Measurements from ENCODE around the gene ZNF28. TPM values are rescaled to one million over a fixed set of nuclear protein-coding genes. Genes with fewer than 3 reads are reported as not detected.
"Not testable (repeated sequence)": the region's sequence is repeated elsewhere in the genome, so short reads cannot be mapped to it uniquely, and the experiment has no call there.

The ZNF28 gene
- polyA plus RNA-seq (2013): 8.3 TPM

GRCh38 chr19:52821204-52821960 is at the start of gene ZNF28:
Gene ZNF28, minus strand, starts transcription at chr19:52821633. Its CDS starts 3,675 bp downstream, at chr19:52817958.
- CTCF ChIA-PET; H3K4me1 ChIP-seq (ENCODE audit: control extremely low read depth in 1 of 4, control insufficient read depth in 4 of 4, insufficient read depth in 4 of 4, low read length in 3 of 4); H3K27me3 ChIP-seq (replicated peaks in 2 of 5; ENCODE audit: control insufficient read depth in 4 of 5, insufficient read depth in 5 of 5, low read length in 4 of 5): not testable (repeated sequence)
- Histone ChIP-seq H3K9me3 (ENCODE audit: control extremely low read depth in 1 of 5, control insufficient read depth in 4 of 5, insufficient read depth in 2 of 5, low read depth in 1 of 5, low read length in 4 of 5) (peaks cover 0 to 20% (median 0%) of the 10 kb centered on the region in 5 experiments), H3K4me3 (ENCODE audit: control insufficient read depth in 1 of 7, extremely low read depth in 1 of 7, insufficient read depth in 4 of 7, low read depth in 2 of 7, low read length in 6 of 7) (peak within 1 kb of the TSS; percentile 57 to 87 (median 76)), H3K36me3 (ENCODE audit: control insufficient read depth in 4 of 4, insufficient read depth in 4 of 4, low read length in 3 of 4) (peaks cover 2 to 18% (median 10%) of the 10 kb centered on the region in 4 experiments), H3K27ac (ENCODE audit: insufficient read depth in 1 of 2, low read depth in 1 of 2, low read length in 2 of 2, poor library complexity in 1 of 2, severe bottlenecking in 2 of 2) (peak within 1 kb of the TSS; percentile 50 to 81)
- peak; percentile 54 to 79 (median 77) for DNase-seq
- WGBS (ENCODE audit: insufficient coverage): under 1% methylated on average over 20 of the region's 44 CpGs
- POLR2A ChIA-PET: interaction anchor here (0.5 kb wide), 1 partner anchor 50 kb away, joined by 5 read pairs; no protein-coding TSS in a partner anchor

GRCh38 chr19:52868031-52868430 is 46.6 kb upstream of the ZNF28 start:
- H3K4me3 ChIP-seq (ENCODE audit: control insufficient read depth in 1 of 7, extremely low read depth in 1 of 7, insufficient read depth in 4 of 7, low read depth in 2 of 7, low read length in 6 of 7); H3K4me1 ChIP-seq (ENCODE audit: control extremely low read depth in 1 of 4, control insufficient read depth in 4 of 4, insufficient read depth in 4 of 4, low read length in 3 of 4); H3K36me3 ChIP-seq (ENCODE audit: control insufficient read depth in 4 of 4, insufficient read depth in 4 of 4, low read length in 3 of 4); H3K27ac ChIP-seq (ENCODE audit: insufficient read depth in 1 of 2, low read depth in 1 of 2, low read length in 2 of 2, poor library complexity in 1 of 2, severe bottlenecking in 2 of 2); H3K27me3 ChIP-seq (replicated peaks in 2 of 5; ENCODE audit: control insufficient read depth in 4 of 5, insufficient read depth in 5 of 5, low read length in 4 of 5); CTCF ChIA-PET; DNase-seq; POLR2A ChIA-PET; H3K9me3 ChIP-seq (ENCODE audit: control extremely low read depth in 1 of 5, control insufficient read depth in 4 of 5, insufficient read depth in 2 of 5, low read depth in 1 of 5, low read length in 4 of 5): not testable (repeated sequence)
- 91% methylated on average over 9 of the region's 11 CpGs for WGBS (ENCODE audit: insufficient coverage)

DNA sequence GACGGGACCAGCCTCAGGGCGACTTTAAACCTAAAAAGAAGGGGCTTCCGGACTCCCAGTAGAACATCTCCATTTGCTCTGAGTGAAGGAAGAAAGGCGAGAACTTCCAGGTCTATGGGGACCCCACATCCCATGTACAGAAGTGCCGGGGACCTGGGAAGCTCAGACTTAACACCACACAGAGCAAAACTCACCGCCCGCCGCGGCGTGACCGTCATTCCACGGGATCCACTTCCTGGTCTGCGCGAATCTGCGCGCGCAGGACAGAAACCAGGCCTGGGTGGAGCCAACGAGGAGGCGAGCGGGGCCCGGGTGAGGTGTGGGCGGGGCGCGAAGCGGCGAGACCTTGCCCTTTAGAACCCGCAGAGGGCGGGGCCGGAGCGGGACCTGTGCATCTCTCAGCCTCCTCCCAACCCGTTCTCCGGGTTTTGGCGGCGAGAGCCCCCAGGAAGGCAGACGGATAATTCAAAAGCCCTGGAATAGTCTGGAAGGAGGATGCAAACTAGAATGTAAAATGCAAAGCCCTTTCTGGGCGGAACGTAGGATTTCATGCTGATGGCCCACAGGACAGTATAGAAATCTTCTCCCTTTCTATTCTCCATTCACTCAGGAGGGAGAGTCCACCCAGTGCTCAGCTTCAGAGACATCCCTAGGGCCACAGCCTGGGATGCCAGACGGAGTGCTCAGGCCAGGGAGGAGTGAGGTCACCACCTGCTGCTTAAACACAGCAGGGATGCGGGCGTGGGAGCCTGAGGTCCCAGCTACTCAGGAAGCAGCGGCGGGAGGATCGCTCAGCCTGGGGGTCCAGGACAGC is 36.2 kb upstream of the ZNF28 start, which contains the start of gene ZNF468:
Gene ZNF468, minus strand, starts transcription at position 242 of the 814 bp plus-strand sequence. CDS start 3,347 bp downstream, outside the sequence.
- H3K27me3 ChIP-seq (replicated peaks in 2 of 5; ENCODE audit: control insufficient read depth in 4 of 5, insufficient read depth in 5 of 5, low read length in 4 of 5); POLR2A ChIA-PET; CTCF ChIA-PET; H3K4me1 ChIP-seq (ENCODE audit: control extremely low read depth in 1 of 4, control insufficient read depth in 4 of 4, insufficient read depth in 4 of 4, low read length in 3 of 4); H3K9me3 ChIP-seq (ENCODE audit: control extremely low read depth in 1 of 5, control insufficient read depth in 4 of 5, insufficient read depth in 2 of 5, low read depth in 1 of 5, low read length in 4 of 5): not testable (repeated sequence)
- H3K4me3 ChIP-seq (ENCODE audit: control insufficient read depth in 1 of 7, extremely low read depth in 1 of 7, insufficient read depth in 4 of 7, low read depth in 2 of 7, low read length in 6 of 7): peak within 1 kb of the TSS; percentile 65 to 93 (median 88)
- peak within 1 kb of the TSS; percentile 58 to 85 for H3K27ac ChIP-seq (ENCODE audit: insufficient read depth in 1 of 2, low read depth in 1 of 2, low read length in 2 of 2, poor library complexity in 1 of 2, severe bottlenecking in 2 of 2)
- 10% methylated on average over 23 of the region's 43 CpGs for WGBS (ENCODE audit: insufficient coverage)
- peaks cover 4 to 15% (median 10%) of the 10 kb centered on the region in 4 experiments for H3K36me3 ChIP-seq (ENCODE audit: control insufficient read depth in 4 of 4, insufficient read depth in 4 of 4, low read length in 3 of 4)
- peak; percentile 60 to 74 (median 73) for DNase-seq

DNA sequence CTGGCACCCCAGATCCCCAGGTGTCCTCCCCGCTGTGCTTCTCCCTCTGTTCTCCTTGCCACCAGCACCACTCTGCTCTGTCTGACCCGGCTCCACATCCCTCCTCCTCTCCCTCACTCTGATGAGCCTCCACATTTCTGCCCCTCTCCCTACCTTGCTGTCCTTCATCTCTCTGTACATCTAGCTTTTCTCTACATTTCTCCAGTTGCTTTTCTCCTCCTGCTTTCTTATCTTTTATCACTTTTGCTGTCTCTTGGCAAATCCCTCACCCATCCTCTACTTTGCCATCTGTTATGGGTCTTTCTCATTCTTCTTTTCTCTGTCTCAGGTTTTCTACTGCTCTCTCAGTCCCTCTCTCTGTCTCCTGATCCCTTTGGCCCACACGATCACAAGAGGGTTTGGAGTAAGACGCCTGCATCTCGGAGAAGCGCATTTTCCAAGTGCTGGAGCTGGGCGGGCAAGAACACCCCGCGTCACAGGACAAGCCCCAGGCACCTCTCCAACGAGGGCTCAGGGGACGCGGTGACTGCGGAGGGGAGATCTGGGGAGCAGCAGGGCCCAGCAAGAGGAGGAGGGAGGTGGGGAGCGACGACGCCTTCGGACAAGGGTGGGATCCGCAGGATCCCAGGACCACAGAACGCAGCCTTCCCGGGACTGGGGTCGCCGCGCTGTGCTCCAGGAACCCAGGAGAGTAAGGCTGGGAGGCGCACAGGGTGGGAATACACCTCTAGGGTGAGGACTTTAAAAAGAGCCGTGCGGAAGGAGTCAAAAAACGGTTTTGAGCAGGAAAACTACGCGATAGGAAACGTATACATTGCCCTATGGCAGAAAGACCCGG is 35.3 kb upstream of the ZNF28 start:
- Histone ChIP-seq H3K4me3 (ENCODE audit: control insufficient read depth in 1 of 7, extremely low read depth in 1 of 7, insufficient read depth in 4 of 7, low read depth in 2 of 7, low read length in 6 of 7) (peak overlapping the region; percentile 65 to 93 (median 88)), H3K27ac (ENCODE audit: insufficient read depth in 1 of 2, low read depth in 1 of 2, low read length in 2 of 2, poor library complexity in 1 of 2, severe bottlenecking in 2 of 2) (peak overlapping the region; percentile 58 to 85), H3K36me3 (ENCODE audit: control insufficient read depth in 4 of 4, insufficient read depth in 4 of 4, low read length in 3 of 4) (peaks cover 4 to 20% (median 11%) of the 10 kb centered on the region in 4 experiments)
- DNase-seq: peak in 1 of 3 donors; percentile 5
- CTCF ChIA-PET; H3K9me3 ChIP-seq (ENCODE audit: control extremely low read depth in 1 of 5, control insufficient read depth in 4 of 5, insufficient read depth in 2 of 5, low read depth in 1 of 5, low read length in 4 of 5); POLR2A ChIA-PET; H3K27me3 ChIP-seq (replicated peaks in 2 of 5; ENCODE audit: control insufficient read depth in 4 of 5, insufficient read depth in 5 of 5, low read length in 4 of 5); H3K4me1 ChIP-seq (ENCODE audit: control extremely low read depth in 1 of 4, control insufficient read depth in 4 of 4, insufficient read depth in 4 of 4, low read length in 3 of 4): not testable (repeated sequence)
- 0% methylated on average over 16 of the region's 31 CpGs for WGBS (ENCODE audit: insufficient coverage)

GRCh38 chr19:52847352-52847751 is 25.9 kb upstream of the ZNF28 start:
- H3K27ac ChIP-seq (ENCODE audit: insufficient read depth in 1 of 2, low read depth in 1 of 2, low read length in 2 of 2, poor library complexity in 1 of 2, severe bottlenecking in 2 of 2); DNase-seq; H3K27me3 ChIP-seq (replicated peaks in 2 of 5; ENCODE audit: control insufficient read depth in 4 of 5, insufficient read depth in 5 of 5, low read length in 4 of 5); H3K4me1 ChIP-seq (ENCODE audit: control extremely low read depth in 1 of 4, control insufficient read depth in 4 of 4, insufficient read depth in 4 of 4, low read length in 3 of 4); H3K4me3 ChIP-seq (ENCODE audit: control insufficient read depth in 1 of 7, extremely low read depth in 1 of 7, insufficient read depth in 4 of 7, low read depth in 2 of 7, low read length in 6 of 7); CTCF ChIA-PET; POLR2A ChIA-PET: not testable (repeated sequence)
- peaks cover 35 to 94% (median 79%) of the 10 kb centered on the region in 4 experiments for H3K36me3 ChIP-seq (ENCODE audit: control insufficient read depth in 4 of 4, insufficient read depth in 4 of 4, low read length in 3 of 4)
- peaks cover 4 to 79% (median 60%) of the 10 kb centered on the region in 5 experiments for H3K9me3 ChIP-seq (ENCODE audit: control extremely low read depth in 1 of 5, control insufficient read depth in 4 of 5, insufficient read depth in 2 of 5, low read depth in 1 of 5, low read length in 4 of 5)
- WGBS (ENCODE audit: insufficient coverage): no CpG with 5 or more reads among the region's 5 CpGs

DNA sequence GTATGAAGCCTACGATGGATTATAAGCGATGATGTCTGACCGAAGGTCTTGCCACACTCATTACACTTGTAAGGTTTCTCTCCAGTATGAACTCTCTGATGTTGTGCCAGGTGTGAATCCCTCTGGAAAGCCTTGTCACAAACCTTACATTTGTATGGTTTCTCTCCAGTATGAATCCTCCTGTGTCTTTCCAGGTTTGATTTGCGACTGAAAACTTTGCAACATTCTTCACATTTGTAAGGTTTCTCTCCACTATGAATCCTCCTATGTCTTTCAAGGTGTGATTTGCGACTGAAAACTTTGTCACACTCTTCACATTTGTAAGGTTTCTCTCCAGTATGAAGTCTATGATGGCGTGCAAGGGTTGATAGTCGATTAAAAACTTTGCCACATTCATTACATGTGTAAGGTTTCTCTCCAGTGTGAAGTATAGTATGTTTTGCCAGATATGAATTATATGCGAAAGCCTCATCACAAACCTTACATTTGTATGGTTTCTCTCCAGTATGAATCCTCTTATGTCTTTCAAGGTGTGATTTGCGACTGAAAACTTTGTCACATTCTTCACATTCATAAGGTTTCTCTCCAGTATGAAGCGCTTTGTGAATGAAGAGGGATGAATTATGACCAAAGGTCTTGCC is 19.5 kb upstream of the ZNF28 start:
- CTCF ChIA-PET; H3K4me3 ChIP-seq (ENCODE audit: control insufficient read depth in 1 of 7, extremely low read depth in 1 of 7, insufficient read depth in 4 of 7, low read depth in 2 of 7, low read length in 6 of 7); H3K4me1 ChIP-seq (ENCODE audit: control extremely low read depth in 1 of 4, control insufficient read depth in 4 of 4, insufficient read depth in 4 of 4, low read length in 3 of 4); DNase-seq; H3K27me3 ChIP-seq (replicated peaks in 2 of 5; ENCODE audit: control insufficient read depth in 4 of 5, insufficient read depth in 5 of 5, low read length in 4 of 5); POLR2A ChIA-PET; H3K27ac ChIP-seq (ENCODE audit: insufficient read depth in 1 of 2, low read depth in 1 of 2, low read length in 2 of 2, poor library complexity in 1 of 2, severe bottlenecking in 2 of 2): not testable (repeated sequence)
- peaks cover 14 to 92% (median 65%) of the 10 kb centered on the region in 5 experiments for H3K9me3 ChIP-seq (ENCODE audit: control extremely low read depth in 1 of 5, control insufficient read depth in 4 of 5, insufficient read depth in 2 of 5, low read depth in 1 of 5, low read length in 4 of 5)
- WGBS (ENCODE audit: insufficient coverage): 100% methylated on average over 2 of the region's 10 CpGs
- peaks cover 43 to 87% (median 63%) of the 10 kb centered on the region in 4 experiments for H3K36me3 ChIP-seq (ENCODE audit: control insufficient read depth in 4 of 4, insufficient read depth in 4 of 4, low read length in 3 of 4)
